ENCODE results near the gene LRRC46.

LRRC46 gene

GRCh38 chr17:47813512-47814031 is 17.9 kb upstream of the LRRC46 start:
- Histone ChIP-seq H3K9me3 (ENCODE audit: control extremely low read depth in 1 of 5, control insufficient read depth in 4 of 5, insufficient read depth in 2 of 5, low read depth in 1 of 5, low read length in 4 of 5) (no peaks in the 10 kb centered on the region), H3K36me3 (ENCODE audit: control insufficient read depth in 4 of 4, insufficient read depth in 4 of 4, low read length in 3 of 4) (peaks cover 10 to 91% (median 65%) of the 10 kb centered on the region in 4 experiments), H3K4me1 (ENCODE audit: control extremely low read depth in 1 of 4, control insufficient read depth in 4 of 4, insufficient read depth in 4 of 4, low read length in 3 of 4) (no peaks in the 10 kb centered on the region), H3K27ac (ENCODE audit: insufficient read depth in 1 of 2, low read depth in 1 of 2, low read length in 2 of 2, poor library complexity in 1 of 2, severe bottlenecking in 2 of 2) (no peak overlapping the region), H3K27me3 (replicated peaks in 2 of 5; ENCODE audit: control insufficient read depth in 4 of 5, insufficient read depth in 5 of 5, low read length in 4 of 5) (no peaks in the 10 kb centered on the region), H3K4me3 (ENCODE audit: control insufficient read depth in 1 of 7, extremely low read depth in 1 of 7, insufficient read depth in 4 of 7, low read depth in 2 of 7, low read length in 6 of 7) (no peak overlapping the region)
- DNase-seq, result no peak
- CTCF ChIA-PET, result no interaction called here
- POLR2A ChIA-PET, result no interaction called here
- WGBS (ENCODE audit: insufficient coverage), result 97% methylated on average over 22 of the region's 22 CpGs

DNA sequence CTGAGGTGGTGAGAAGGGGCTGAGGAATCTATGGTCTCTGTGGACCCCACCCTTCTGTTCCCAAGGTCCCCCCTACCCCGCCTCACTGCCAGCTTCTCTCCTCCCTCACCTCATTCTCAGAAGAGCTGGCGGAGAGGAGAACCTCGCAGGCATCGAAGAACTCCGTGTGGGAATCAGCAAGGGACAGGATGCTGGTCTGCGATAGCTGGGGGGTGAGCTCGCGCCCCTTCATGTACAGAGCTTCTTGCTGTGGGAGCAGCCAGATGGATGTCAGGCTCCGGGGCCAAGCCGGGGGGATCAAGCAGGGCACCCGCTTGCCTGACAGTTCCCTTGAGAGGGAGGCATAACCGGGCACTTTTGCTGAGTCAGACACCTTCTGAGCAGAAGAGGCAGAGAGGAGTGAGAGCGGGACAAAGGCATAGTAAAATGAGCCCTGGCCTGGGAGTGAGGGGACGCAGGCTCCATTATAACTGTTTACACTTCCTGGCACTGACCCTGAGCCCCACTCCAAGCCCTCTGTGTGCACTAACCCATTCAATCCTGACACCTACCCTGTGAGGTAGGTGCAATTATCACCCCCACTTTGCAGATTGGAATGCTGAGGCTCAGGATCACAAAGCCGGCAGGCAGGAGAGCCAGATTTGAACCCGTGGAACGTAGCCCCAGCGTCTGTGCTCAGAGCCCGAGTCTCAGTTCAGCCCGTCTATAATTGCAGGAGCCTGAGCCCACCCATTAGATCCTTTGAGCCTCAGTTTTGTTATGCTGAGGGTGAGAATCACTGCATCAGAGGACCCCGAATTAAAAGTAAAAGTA is 16.2 kb upstream of the LRRC46 start:
- H3K4me1 ChIP-seq (ENCODE audit: control extremely low read depth in 1 of 4, control insufficient read depth in 4 of 4, insufficient read depth in 4 of 4, low read length in 3 of 4), result peaks cover 0 to 4% (median 3%) of the 10 kb centered on the region in 4 experiments
- no peaks in the 10 kb centered on the region for H3K9me3 ChIP-seq (ENCODE audit: control extremely low read depth in 1 of 5, control insufficient read depth in 4 of 5, insufficient read depth in 2 of 5, low read depth in 1 of 5, low read length in 4 of 5)
- WGBS (ENCODE audit: insufficient coverage), result 95% methylated on average over 18 of the region's 21 CpGs
- POLR2A ChIA-PET, result interaction anchor here (1.1 kb wide), 1 partner anchor 21 kb away, joined by 3 read pairs; no protein-coding TSS in a partner anchor
- CTCF ChIA-PET, result no interaction called here
- H3K27ac ChIP-seq (ENCODE audit: insufficient read depth in 1 of 2, low read depth in 1 of 2, low read length in 2 of 2, poor library complexity in 1 of 2, severe bottlenecking in 2 of 2), result no peak overlapping the region
- no peak for DNase-seq
- peaks cover 10 to 86% (median 61%) of the 10 kb centered on the region in 4 experiments for H3K36me3 ChIP-seq (ENCODE audit: control insufficient read depth in 4 of 4, insufficient read depth in 4 of 4, low read length in 3 of 4)
- no peaks in the 10 kb centered on the region for H3K27me3 ChIP-seq (replicated peaks in 2 of 5; ENCODE audit: control insufficient read depth in 4 of 5, insufficient read depth in 5 of 5, low read length in 4 of 5)
- no peak overlapping the region for H3K4me3 ChIP-seq (ENCODE audit: control insufficient read depth in 1 of 7, extremely low read depth in 1 of 7, insufficient read depth in 4 of 7, low read depth in 2 of 7, low read length in 6 of 7)

DNA sequence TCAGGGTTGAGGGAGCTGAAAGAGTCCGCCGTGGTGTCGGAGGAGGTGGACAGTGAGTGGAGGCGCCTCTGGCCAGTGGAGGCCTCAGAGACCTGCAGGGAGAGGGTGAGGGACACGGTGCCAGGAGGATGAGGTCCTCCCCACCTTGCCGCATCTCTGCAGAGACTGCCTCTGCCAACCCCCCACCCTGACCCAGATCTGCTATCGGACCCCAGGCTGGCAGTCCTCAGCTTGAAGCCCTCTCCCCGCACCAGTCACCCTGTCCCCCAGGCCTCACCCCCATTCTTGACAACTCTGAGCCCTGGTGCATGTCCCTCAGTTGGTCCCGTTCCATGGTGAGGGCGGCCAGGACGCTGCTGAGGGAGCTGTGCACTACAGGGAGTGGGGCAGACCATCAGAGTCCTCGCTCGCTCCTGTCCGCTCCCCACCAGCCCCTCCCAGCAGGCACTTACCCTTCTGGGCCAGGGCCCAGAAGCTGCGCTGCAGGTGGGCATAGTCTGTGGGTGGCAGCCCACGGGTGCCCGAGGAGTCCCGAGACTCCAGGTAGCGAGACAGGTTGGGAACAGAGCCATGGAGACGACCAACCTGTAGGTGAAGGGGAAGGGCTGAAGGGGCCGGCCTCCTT is 15.2 kb upstream of the LRRC46 start:
- WGBS (ENCODE audit: insufficient coverage), result 96% methylated on average over 11 of the region's 21 CpGs
- CTCF ChIA-PET, result no interaction called here
- no peak for DNase-seq
- no peak overlapping the region for H3K4me3 ChIP-seq (ENCODE audit: control insufficient read depth in 1 of 7, extremely low read depth in 1 of 7, insufficient read depth in 4 of 7, low read depth in 2 of 7, low read length in 6 of 7)
- peaks cover 0 to 13% (median 13%) of the 10 kb centered on the region in 4 experiments for H3K4me1 ChIP-seq (ENCODE audit: control extremely low read depth in 1 of 4, control insufficient read depth in 4 of 4, insufficient read depth in 4 of 4, low read length in 3 of 4)
- no peaks in the 10 kb centered on the region for H3K9me3 ChIP-seq (ENCODE audit: control extremely low read depth in 1 of 5, control insufficient read depth in 4 of 5, insufficient read depth in 2 of 5, low read depth in 1 of 5, low read length in 4 of 5)
- POLR2A ChIA-PET, result no interaction called here
- peaks cover 10 to 78% (median 56%) of the 10 kb centered on the region in 4 experiments for H3K36me3 ChIP-seq (ENCODE audit: control insufficient read depth in 4 of 4, insufficient read depth in 4 of 4, low read length in 3 of 4)
- no peak overlapping the region for H3K27ac ChIP-seq (ENCODE audit: insufficient read depth in 1 of 2, low read depth in 1 of 2, low read length in 2 of 2, poor library complexity in 1 of 2, severe bottlenecking in 2 of 2)
- H3K27me3 ChIP-seq (replicated peaks in 2 of 5; ENCODE audit: control insufficient read depth in 4 of 5, insufficient read depth in 5 of 5, low read length in 4 of 5), result no peaks in the 10 kb centered on the region

- H3K4me3 ChIP-seq (ENCODE audit: control insufficient read depth in 1 of 7, extremely low read depth in 1 of 7, insufficient read depth in 4 of 7, low read depth in 2 of 7, low read length in 6 of 7), result no peak overlapping the region
- POLR2A ChIA-PET, result no interaction called here
- 100% methylated on average over 8 of the region's 10 CpGs for WGBS (ENCODE audit: insufficient coverage)
- peaks cover 0 to 21% (median 17%) of the 10 kb centered on the region in 4 experiments for H3K4me1 ChIP-seq (ENCODE audit: control extremely low read depth in 1 of 4, control insufficient read depth in 4 of 4, insufficient read depth in 4 of 4, low read length in 3 of 4)
- no peaks in the 10 kb centered on the region for H3K27me3 ChIP-seq (replicated peaks in 2 of 5; ENCODE audit: control insufficient read depth in 4 of 5, insufficient read depth in 5 of 5, low read length in 4 of 5)
- CTCF ChIA-PET, result no interaction called here
- no peak overlapping the region for H3K27ac ChIP-seq (ENCODE audit: insufficient read depth in 1 of 2, low read depth in 1 of 2, low read length in 2 of 2, poor library complexity in 1 of 2, severe bottlenecking in 2 of 2)
- peaks cover 7 to 76% (median 50%) of the 10 kb centered on the region in 4 experiments for H3K36me3 ChIP-seq (ENCODE audit: control insufficient read depth in 4 of 4, insufficient read depth in 4 of 4, low read length in 3 of 4)
- DNase-seq, result no peak
- no peaks in the 10 kb centered on the region for H3K9me3 ChIP-seq (ENCODE audit: control extremely low read depth in 1 of 5, control insufficient read depth in 4 of 5, insufficient read depth in 2 of 5, low read depth in 1 of 5, low read length in 4 of 5)
These were observed 14.5 kb upstream of the LRRC46 start for GRCh38 chr17:47816947-47817346.

DNA sequence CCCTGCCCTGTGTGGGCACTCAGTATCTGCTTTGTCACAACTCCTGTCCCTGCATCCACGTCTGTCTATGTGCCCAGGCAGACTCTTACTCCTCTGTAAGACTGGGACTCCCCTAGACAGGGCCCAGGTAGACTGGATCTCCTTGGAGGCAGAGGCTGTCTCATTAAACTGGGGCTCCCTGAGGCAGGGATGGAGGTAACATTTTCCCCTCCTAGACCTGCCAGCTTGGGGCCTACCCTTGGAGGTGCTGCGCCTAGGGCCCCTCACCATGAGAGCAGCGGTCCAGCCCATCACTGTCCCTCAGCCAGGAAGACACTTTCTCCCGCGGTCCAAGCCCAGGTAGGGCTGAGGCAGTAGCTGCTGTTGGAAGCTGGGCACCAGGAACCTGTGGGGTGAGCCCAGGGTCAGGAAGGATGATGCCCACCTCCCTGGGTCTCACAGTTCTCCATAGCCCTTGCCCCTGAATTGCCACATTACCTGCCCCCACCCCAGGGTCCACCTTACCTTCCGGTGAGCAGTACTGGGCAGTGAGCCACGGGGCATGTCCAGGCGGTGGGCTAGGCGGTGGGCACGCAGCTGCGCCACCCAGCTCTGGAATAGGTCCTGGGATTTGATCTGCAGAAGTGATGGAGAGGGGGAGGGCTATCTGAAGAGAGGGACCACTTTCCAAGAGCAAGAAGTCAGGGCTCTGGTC is 13.3 kb upstream of the LRRC46 start:
- no peak for DNase-seq
- Histone ChIP-seq H3K4me3 (ENCODE audit: control insufficient read depth in 1 of 7, extremely low read depth in 1 of 7, insufficient read depth in 4 of 7, low read depth in 2 of 7, low read length in 6 of 7) (no peak overlapping the region), H3K9me3 (ENCODE audit: control extremely low read depth in 1 of 5, control insufficient read depth in 4 of 5, insufficient read depth in 2 of 5, low read depth in 1 of 5, low read length in 4 of 5) (no peaks in the 10 kb centered on the region), H3K27me3 (replicated peaks in 2 of 5; ENCODE audit: control insufficient read depth in 4 of 5, insufficient read depth in 5 of 5, low read length in 4 of 5) (no peaks in the 10 kb centered on the region), H3K27ac (ENCODE audit: insufficient read depth in 1 of 2, low read depth in 1 of 2, low read length in 2 of 2, poor library complexity in 1 of 2, severe bottlenecking in 2 of 2) (no peak overlapping the region), H3K4me1 (ENCODE audit: control extremely low read depth in 1 of 4, control insufficient read depth in 4 of 4, insufficient read depth in 4 of 4, low read length in 3 of 4) (peaks cover 0 to 25% (median 23%) of the 10 kb centered on the region in 4 experiments), H3K36me3 (ENCODE audit: control insufficient read depth in 4 of 4, insufficient read depth in 4 of 4, low read length in 3 of 4) (peaks cover 4 to 67% (median 42%) of the 10 kb centered on the region in 4 experiments)
- ChIA-PET CTCF (interaction anchor here (0.8 kb wide), 1 partner anchor 87 kb away, joined by 3 read pairs; no protein-coding TSS in a partner anchor), POLR2A (no interaction called here)
- WGBS (ENCODE audit: insufficient coverage), result 97% methylated on average over 6 of the region's 11 CpGs

DNA sequence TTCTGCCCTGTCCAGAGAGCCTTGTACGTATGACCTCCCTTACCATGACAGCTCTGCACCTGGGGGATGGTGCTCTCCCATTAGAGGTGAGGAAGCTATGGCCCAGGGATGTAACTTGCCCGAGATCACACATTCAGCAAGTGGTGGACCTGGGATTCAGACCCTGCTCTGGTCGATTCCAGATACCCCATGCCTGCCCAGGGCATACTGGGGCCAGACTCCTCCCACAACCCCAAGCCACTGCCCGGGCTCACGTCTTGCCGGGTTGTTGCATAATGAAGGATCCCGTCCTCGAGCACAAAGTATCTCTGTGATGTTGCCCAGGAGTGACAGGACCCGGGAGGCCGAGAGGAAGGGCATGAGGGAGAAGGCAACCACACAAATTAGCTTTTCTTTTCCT is 12.0 kb upstream of the LRRC46 start:
- Histone ChIP-seq H3K4me3 (ENCODE audit: control insufficient read depth in 1 of 7, extremely low read depth in 1 of 7, insufficient read depth in 4 of 7, low read depth in 2 of 7, low read length in 6 of 7) (no peak overlapping the region), H3K36me3 (ENCODE audit: control insufficient read depth in 4 of 4, insufficient read depth in 4 of 4, low read length in 3 of 4) (peaks cover 4 to 66% (median 48%) of the 10 kb centered on the region in 4 experiments), H3K4me1 (ENCODE audit: control extremely low read depth in 1 of 4, control insufficient read depth in 4 of 4, insufficient read depth in 4 of 4, low read length in 3 of 4) (peaks cover 0 to 29% (median 23%) of the 10 kb centered on the region in 4 experiments), H3K27ac (ENCODE audit: insufficient read depth in 1 of 2, low read depth in 1 of 2, low read length in 2 of 2, poor library complexity in 1 of 2, severe bottlenecking in 2 of 2) (no peak overlapping the region), H3K27me3 (replicated peaks in 2 of 5; ENCODE audit: control insufficient read depth in 4 of 5, insufficient read depth in 5 of 5, low read length in 4 of 5) (no peaks in the 10 kb centered on the region), H3K9me3 (ENCODE audit: control extremely low read depth in 1 of 5, control insufficient read depth in 4 of 5, insufficient read depth in 2 of 5, low read depth in 1 of 5, low read length in 4 of 5) (no peaks in the 10 kb centered on the region)
- CTCF ChIA-PET, result no interaction called here
- WGBS (ENCODE audit: insufficient coverage), result 100% methylated on average over 10 of the region's 10 CpGs
- POLR2A ChIA-PET, result no interaction called here
- DNase-seq, result no peak
